Amygdala (tissue), 56 donors: ENCODE measurements around the gene PICK1.

Experiments
- DNase-seq, 56 donors: peaks; one replicate each; lab custom pipeline; 2025; lab: John Stamatoyannopoulos, UW

The PICK1 gene

DNA sequence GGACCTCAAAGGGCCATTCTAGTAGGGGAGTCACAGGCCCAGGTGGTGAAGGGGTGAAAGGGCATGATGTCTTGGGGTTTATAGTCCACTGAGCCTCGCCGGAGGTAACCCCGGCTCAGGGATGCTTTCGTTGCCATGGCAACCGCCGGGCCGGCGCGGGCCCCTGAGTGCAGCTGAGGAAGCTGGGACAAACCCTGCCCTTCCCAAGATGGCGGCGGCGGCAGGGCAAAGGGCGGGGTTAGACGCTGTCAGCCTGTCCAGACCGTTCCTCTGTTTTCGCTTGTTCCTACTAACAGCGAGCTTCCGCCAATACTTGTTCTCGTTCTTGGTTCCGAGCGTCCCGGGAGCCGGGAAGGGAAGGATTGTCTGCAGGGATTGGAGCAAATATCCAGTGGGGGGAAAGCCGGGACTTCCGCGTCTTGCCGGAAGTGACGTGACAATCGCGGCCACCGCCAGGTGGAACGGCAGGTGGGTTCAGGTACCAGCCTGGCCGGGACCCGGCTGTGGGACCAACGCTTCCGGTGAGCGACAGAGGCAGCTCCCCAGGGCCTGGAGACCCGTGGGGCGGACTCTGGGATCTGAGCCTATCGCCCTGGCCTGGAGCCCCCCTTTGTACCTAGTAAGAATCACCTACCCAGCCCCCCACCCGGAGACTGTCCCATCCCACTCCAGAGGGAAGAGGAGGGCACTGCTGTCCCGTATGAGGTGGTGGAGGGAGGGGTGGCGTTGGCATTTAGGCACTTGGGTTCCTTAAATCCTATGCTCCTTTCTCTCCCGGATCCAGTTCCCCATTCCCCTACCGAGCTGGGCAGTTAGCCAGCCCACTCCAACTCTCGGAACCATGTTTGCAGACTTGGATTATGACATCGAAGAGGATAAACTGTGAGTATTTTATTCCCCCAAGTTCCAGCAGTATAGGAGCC lies at the start of gene PICK1:
TSS of gene PICK1 (plus strand) at position 436 of the 923 bp plus-strand sequence. CDS start at position 842, 406 bp downstream.
- peak in 54 of 56 donors; percentile 67 to 97 (median 91) for DNase-seq

DNA sequence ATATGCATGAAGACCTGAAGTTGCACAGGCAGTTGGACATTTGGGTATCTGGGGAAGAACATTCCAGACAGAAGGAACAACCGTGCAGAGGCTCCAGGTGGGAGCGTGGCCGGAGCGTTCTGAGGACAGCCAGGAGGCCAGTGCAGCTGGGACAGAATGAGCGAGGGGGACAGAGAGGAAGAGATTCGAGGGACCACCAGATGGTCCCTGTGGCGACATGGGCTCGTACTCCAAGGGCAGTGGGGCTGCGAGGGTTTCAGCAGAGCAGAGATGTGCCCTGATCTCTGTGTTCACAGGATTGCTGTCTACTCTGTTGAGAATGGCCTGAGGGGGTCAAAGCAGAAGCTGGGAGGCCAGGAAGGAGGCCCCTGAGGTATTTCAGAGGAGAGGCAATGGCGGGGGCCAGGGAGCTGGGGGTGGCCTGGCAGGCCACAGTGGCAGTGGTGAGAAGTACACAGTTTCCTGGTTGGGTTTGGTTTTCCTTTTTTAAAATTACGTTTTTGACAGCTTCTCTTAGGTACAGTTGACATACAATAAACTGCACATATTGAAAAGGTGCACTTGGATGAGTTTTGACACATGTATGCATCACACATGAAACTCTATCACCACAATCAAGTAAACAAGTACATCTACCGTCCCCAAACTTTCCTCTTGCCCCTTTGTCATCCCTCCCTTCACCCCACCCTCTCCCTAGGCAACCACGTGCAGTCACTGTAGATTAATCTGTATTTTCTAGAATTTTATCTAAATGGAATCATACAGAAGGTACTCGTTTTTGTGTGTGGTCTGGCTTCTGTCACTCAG lies 48.0 kb upstream of the PICK1 start:
- no peak for DNase-seq

DNA sequence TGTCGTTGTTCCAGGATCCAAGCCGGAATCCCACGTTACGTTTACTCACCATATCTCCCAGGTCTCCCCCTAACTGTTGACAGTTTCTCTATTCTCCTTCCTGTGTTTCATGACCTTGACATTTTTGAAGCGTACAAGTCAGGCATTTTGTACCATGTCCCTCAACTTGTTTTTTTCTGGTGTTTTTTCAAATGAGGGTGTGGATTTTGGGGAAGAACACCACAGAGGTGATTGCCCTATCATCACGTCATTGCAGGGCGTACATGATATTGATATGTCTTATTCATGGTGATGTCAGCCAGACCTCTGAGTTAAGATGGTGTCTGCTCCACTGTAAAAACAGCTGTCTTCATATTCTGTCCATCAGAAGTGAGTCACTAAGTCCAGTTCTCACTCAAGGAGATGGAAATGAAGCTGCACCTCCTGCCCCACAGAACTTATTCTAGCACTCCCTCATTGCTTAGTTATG lies 44.6 kb upstream of the PICK1 start:
- no peak for DNase-seq

DNA sequence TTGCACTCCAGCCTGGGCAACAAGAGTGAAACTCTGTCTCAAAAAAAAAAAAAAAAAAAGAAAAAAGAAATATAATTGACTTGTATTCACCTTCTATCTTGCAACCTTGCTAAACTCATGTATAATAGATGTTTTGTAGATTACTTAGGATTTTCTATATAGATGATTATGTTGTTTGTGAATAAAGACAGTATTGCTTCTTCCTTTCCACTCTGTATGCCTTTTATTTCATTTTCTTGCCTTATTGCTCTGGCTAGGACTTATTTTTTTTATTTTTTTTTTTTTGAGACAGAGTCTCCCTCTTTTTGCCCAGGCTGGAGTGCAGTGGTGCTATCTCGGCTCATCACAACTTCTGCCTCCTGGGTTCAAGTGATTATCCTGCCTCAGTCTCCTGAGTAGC lies 43.1 kb upstream of the PICK1 start:
- no peak for DNase-seq

DNA sequence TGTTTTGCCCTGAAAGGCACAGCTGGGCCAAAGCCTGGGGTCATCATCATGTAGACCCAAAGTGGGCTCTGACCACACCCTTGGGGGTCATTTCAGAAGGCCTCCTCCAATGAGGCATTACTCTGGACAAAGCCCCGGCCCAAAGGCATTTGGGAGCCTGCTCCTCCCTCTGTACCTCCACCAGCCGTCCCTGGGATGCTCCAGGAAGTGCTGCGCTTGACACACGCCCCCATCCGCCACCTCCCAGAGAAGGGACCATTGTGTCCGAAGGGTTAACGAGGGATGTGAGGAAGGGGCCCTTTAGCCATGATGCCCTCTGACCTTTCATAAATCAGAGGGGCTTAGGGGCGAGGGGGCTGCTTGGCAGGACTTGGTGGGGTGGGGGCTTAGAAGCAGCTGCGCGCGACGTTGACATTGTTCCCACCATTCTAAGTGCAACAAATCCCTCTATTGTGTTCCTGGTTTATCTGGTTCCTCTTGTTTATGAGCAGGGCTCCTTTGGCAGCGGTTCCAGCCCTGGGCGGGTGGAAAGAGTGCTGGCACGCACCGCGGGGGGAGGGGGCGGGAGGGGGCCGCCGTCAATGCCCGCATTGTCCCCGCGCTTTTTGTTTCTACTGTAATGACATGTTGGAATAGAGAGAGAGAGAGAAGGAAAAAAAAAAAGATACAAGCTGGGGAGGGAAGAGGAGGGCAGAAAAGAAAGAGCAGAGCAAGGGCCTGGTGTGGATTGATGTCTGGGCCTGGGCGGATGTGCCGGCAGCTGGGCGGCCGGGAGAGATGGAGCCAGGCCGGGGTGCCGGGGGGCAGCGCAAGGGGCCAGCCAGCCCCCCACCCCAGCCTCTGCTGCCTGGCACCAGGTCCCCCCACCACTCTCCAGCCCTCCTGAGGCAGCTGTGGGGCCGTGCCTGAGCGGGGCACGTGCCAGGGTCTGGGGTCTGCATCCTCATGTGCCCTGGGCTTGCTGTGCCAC lies 40.7 kb upstream of the PICK1 start:
- peak in 54 of 56 donors; percentile 57 to 95 (median 86) for DNase-seq

DNA sequence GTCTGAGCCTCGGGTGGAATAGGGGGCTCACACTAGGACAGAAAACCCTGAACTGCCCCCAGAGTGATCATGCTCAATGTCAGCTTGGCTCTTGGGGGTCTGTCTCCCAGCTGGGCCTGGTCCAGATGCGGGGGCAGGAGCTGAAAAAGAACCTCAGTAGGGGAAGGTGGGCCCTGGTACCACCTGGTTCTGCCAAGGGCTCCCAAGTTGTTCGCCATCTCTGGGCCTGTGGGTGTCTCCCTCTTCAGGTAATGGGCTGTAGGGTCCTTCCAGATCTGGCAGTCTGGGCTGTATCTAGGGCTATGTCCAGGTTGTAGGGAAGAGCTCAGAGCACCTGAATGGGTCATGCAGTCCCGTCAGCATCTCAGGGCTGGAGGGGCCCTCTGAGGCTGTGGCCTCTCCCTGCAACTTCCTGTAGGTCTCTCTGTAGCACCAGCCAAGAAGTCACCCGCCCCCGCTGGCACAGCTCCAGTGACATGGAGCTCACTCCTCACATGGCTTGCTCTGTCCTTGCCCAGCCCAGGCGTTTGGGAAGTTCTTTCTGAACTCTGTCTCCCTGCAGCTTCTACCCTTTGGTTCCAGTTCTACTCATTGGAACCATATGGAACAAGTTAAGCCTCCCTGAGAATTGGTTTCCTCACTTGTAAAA lies 39.8 kb upstream of the PICK1 start:
- DNase-seq, result peak in 48 of 56 donors; percentile 43 to 93 (median 70)

DNA sequence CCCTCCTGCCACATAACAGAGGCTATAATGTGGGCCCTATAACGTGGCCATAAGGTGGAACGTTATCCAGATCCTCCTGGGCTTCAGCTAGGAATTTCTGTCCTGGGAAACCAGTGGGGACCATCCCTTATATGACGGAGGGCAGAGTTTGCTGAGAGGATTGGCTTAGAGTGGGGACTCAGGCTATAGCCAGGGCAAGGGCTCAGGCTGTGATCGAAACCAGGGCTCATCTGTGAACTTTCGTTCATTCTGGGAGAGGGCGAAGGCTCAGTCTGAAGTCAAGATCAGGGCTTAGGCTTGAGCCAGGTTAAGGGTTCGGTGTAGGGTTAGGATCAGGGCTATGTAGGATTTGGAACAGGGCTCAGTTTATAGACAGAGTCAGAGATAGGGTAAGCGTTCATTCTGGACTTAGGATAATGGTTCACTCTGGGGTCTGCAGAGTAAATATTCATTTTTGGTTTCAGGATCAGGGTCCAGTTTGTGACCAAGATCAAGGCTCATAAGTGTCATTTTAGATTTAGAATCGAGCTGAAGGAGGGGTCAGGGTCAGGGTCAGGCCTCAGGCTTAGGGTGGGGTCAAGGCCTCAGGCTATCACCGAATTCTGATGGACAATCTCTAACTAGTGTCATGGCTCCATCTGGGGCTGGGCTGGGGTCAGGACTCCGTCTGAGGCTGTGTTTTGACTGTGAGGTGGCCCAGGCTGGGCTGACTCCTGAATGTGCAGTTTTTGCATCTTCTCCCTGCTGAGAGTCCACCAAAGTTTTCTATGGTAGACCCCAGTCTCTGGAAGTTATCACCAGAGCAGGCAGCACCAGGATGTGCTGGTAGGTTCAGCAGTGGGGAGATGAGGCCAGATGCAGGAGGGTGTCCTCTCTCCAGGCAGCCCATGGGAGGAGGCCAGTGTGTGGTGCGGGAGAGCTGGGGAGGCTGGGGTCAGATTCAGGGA lies 39.0 kb upstream of the PICK1 start:
- no peak for DNase-seq

DNA sequence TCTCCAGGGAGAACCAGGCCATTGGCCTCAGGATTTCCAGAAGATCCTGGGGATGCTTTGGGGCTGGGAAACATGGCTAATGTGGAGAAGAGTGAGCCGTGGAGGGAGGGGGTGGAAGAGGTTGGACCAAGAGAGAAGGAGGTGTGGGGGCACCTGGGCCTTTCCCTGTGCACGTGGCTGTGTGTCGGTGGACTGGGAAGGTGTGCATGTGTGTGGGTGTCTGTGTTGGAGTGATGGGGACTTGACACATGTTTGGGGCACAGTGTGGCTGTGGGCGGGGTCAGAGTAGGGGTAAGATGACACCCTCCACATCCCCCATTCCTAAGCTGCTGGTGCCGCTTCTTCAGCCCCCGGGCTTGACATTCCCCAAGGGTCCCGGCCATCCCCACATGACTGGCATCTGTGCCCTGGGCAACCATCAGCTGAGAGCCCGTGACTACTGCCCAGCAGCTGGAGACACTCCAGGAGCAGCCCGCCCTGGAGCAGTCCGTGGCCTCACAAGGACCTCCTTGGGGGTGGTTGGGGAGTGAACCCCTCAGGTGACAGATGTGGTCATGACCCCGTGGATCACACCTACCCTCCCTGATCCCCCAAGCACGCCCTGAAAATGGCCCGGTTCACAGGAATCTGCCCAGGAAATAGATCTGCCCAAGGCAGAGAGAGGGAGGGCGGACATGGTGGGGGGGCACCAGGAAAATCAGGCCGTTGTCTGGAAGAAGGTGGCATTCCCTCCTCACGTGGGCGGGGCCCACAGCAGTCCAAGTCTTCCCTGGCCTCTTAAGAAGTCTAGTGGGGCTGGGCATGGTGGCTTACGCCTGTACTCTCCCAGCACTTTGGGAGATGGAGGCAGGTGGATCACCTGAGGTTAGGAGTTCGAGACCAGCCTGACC lies 38.0 kb upstream of the PICK1 start:
- peak in 12 of 56 donors; percentile 22 to 56 (median 42) for DNase-seq

DNA sequence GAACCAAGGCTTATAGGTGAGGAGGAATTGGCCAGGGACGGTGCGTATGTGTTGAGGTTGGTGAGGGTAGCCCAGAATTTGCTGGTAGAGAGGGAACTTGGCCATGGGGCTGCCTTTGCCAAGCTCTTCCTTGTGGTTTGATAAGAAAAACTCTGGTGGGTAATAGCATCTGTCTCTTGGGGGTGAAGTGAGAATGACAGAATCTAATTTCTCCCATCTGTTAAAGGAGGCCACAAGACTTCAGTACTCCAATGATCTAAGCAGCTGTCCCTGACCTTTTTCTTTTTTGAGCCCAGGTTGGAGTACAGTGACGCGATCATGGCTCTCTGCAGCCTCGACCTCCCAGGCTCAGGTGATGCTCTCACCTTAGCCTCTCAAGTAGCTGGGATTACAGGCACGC lies 36.0 kb upstream of the PICK1 start:
- DNase-seq, result no peak

DNA sequence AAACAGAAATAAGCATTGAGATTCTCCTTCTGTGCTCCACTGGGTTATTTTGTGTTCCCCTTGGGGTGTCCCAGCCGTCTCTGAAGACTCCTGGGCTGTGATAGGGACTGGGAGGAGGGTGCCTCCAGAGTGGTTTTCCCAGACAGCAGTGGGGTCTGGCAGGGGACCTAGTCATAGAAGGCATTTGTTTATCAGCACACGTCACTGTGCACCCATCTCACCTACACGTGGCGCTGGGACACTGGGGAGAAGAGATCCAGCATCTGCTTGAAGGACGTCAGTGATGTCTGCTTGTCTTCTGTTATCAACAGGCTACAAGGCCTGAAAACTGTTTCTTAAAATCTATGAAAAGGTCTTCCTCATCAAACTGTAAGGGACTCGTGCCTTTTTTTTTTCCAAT lies 34.2 kb upstream of the PICK1 start:
- no peak for DNase-seq

DNA sequence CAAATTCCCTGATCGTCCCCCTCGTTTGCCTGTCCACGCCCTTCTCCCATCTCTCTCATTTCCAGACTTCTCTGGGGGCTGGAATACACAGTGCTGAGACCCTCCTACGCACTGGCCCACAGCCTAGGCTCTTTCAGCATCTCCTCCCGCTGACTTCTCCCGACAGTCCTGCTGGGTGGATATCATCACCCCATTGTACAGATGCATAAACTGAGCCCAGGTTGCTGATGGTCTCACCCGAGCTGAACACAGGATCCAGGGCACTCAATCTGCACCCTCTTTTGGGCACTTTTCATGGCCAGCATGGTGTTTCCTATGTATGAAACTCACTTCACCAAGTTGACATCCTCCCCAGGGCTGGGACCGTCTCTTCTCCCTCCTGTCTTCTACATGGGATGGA lies 31.7 kb upstream of the PICK1 start:
- DNase-seq, result no peak

DNA sequence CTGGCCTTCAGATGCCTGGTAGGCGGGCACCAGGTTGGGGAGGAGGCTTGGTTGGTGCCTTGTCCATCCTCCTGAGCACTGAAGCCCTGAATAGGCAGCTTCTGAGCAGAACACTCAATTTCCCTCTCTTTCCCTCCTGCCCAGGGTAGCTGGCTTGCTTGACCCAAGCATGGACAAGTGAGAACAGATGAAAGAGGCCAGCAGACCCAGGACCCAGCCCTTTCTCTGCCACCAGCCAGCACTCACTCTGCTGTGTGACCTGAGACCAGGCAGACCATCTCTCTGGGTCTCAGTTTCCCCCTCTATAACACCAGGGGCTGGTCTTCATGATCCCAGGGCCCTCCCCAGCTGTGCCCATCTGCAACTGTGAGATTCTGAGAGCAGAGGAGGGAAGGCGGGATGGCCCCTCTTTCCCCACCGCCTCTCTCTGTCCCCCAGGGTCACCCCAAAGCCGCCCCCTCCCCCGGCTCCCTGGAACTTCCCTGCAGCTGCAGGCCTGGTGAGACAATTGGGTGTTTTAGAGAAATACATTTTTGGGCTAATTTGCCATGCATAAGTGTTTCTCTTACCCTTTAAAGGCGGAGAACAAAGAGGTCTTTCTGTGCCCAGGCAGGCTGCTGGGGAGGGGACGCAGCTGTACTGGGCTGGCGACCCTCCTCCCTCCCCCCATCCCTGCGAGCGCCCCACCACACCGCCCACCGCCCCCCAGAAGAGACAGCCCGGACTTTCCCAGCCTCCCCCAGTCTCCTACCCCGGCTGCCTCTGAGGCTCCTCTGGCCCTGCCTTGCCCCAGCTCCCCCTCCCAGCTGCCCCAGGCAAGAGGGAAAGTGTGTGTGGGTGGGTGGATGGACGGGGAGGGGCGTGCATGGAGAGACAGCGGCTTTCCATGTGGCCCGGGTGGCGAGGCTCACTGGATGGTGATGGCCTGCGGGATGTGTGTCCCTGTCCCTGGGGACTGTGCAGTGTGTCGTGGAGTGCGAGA lies 30.8 kb upstream of the PICK1 start:
- DNase-seq, result peak in 44 of 56 donors; percentile 42 to 87 (median 66)

DNA sequence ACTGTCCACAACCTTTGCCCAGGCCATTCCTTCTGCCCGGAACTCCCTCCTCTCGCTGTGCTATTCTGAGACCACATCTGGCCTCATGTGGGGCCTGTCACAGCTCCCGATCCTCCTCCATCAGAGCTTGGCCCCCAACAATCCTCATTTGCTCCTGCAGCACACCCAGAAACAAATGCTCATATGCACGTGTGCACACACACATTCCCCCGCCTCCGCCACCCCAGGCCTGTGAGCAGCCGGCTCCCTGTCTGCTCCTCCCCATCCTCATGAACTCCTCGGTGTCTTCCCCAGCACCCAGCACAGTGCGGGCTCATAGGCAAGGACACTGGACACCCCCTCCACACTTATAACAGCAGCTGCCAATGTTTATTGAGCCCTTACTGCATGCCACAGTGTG lies 29.7 kb upstream of the PICK1 start:
- peak in 19 of 56 donors; percentile 33 to 69 (median 44) for DNase-seq

DNA sequence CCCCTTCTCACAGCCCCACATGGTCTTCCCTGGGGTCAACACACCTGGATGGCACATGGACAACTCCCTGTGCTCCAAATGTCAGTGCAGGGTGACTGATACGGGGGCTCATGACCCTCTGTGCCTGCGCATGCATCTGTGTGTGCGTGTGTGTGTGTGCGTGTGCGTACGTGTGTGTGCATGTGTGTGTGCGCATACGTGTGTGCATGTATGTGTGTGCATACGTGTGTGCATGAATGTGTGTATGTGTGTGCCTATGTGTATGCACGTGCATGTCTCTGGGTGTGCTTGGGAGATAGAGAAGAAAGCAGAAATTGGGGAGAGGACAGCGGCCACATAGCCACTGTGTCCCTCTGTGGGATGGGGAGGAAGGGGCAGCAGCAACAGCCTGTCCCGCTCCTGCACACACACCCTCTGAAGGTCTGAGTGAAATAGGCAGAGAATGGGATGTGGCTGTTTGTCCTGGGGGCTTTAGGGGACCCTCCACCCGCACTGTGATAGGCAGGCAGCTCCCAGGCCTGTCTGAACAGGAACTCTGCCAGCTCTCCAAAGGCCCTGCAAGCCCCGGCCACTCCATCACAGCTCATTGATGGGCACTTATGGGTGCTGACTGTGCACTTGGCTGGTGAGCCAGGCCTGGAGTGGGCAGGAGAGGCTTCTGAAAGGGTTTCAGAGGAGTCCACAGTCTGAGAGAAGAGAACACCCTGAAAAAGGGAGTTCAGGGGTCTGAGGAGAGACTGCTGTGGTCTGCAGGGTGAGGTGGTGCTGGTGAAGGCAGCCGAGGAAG lies 28.7 kb upstream of the PICK1 start:
- peak in 3 of 56 donors; percentile 35 to 40 (median 39) for DNase-seq

DNA sequence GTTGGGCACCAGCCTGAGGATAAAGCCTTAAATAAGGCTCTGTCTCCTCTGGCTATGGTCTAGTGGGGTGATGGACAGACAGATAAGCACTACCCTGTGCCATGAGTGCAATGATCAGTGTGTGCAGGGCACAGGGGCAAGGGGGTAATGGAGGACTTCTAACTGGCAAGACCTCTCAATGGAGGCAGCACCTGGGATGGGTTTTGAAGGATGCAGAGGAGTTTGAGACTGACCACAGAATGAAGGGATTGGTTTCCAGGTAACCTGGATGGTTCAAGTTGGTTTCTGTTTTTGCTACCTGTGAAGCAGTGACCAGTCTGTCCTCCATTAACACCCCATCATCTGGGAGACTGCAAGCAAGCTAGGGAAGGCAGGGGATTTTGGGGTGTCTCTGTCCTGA lies 27.8 kb upstream of the PICK1 start:
- DNase-seq, result no peak
